Peyer's patch (tissue), 4 donors: ENCODE data around the gene EIF4E2.

ENCODE experiments used
- CTCF ChIP-seq, 6 experiments: fragments of 450-650 bp in 4 of 6; fragments of 200-600 bp in 2 of 6; sonication (generic) in 1 of 6; IDR thresholded peaks; one replicate each; pipeline ENCODE4 v1.5.1; 2017 to 2019; ENCODE audit warnings: antibody characterized with exemption in 6 of 6, mild to moderate bottlenecking in 3 of 6, moderate library complexity in 1 of 6
- POLR2A ChIP-seq, 2 donors: fragments of 450-650 bp; IDR thresholded peaks; one replicate each; pipeline ENCODE4 v1.5.1; 2017; ENCODE audit warnings: antibody characterized with exemption in 2 of 2, mild to moderate bottlenecking in 2 of 2, moderate library complexity in 2 of 2

DNA sequence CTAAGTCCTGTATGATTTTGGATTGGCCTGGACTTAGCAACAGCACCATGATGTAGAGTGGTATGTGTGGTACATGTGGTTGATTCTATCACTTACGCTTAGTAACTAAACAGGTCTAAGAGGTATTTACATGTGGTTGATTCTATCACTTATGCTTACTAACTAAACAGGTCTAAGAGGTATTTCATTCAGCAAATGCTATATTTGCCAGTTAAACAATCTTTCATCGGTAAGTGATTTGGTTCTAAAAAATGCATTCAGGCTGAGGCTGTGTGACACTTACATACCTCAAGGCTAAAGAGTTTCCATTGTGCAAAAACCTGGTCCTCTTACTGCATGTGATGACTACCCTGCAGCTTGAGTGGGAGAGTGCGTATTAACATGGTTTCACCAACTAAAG is 13.1 kb downstream of the EIF4E2 start:
- TF ChIP-seq CTCF (IDR thresholded peaks at IDR 0.05) (no peak), POLR2A (IDR thresholded peaks at IDR 0.05) (no peak)
